Astrocyte (in vitro differentiated cells and primary cell): ENCODE results near the gene REG1A. TPM values are rescaled to one million over a fixed set of nuclear protein-coding genes. Genes with fewer than 3 reads are reported as not detected.

ENCODE experiments used
- DNase-seq: peaks from one replicate; pipeline ENCODE4 v3.0.0-alpha.2; 2010; ENCODE audit warnings: low read depth
- FAIRE-seq: peaks from 2 replicates; lab custom pipeline; 2011; peaks lifted over from hg19 to GRCh38; lab: Jason Lieb, UNC
- H2AFZ ChIP-seq: 2 replicates; pipeline ENCODE4 v1.6.0; 2012; ENCODE audit warnings: low read depth, low read length, inconsistent platforms
- H3K27ac ChIP-seq: 2 replicates; pipeline ENCODE4 v1.5.1; 2011; ENCODE audit warnings: low read depth, low read length, inconsistent platforms
- H3K27me3 ChIP-seq: 2 replicates; pipeline ENCODE4 v1.6.0; 2011; ENCODE audit warnings: low read length, inconsistent platforms; ENCODE audit not compliant: insufficient read depth
- H3K36me3 ChIP-seq: 2 replicates; pipeline ENCODE4 v1.5.1; 2011; ENCODE audit warnings: low read length, inconsistent platforms; ENCODE audit not compliant: insufficient read depth
- H3K4me1 ChIP-seq: 2 replicates; pipeline ENCODE4 v1.5.1; 2011; ENCODE audit warnings: low read length, inconsistent platforms; ENCODE audit not compliant: insufficient read depth
- H3K4me2 ChIP-seq: 2 replicates; pipeline ENCODE4 v1.6.0; 2012; ENCODE audit warnings: low read length, inconsistent platforms
- H3K4me3 ChIP-seq: 2 replicates; pipeline ENCODE4 v1.5.1; 2011; ENCODE audit warnings: low read depth, mild to moderate bottlenecking, low read length, inconsistent platforms; ENCODE audit not compliant: insufficient read depth
- H3K79me2 ChIP-seq: 2 replicates; pipeline ENCODE4 v1.6.0; 2012; ENCODE audit warnings: mild to moderate bottlenecking, low read length, inconsistent platforms; ENCODE audit not compliant: insufficient read depth
- H3K9ac ChIP-seq: 2 replicates; pipeline ENCODE4 v1.6.0; 2012; ENCODE audit warnings: mild to moderate bottlenecking, low read length, inconsistent platforms
- H3K9me3 ChIP-seq: 2 replicates; pipeline ENCODE4 v1.5.1; 2012; ENCODE audit warnings: low read depth, mild to moderate bottlenecking, low read length, inconsistent platforms; ENCODE audit not compliant: insufficient read depth
- H4K20me1 ChIP-seq: 2 replicates; pipeline ENCODE4 v1.6.0; 2012; ENCODE audit warnings: low read length, inconsistent platforms; ENCODE audit not compliant: insufficient read depth
- H3K27ac Mint-ChIP-seq: one replicate; pipeline ENCODE4 v1.8.0; 2021; ENCODE audit warnings: mild to moderate bottlenecking, mixed read lengths; ENCODE audit not compliant: unreplicated experiment
- H3K27me3 Mint-ChIP-seq: one replicate; pipeline ENCODE4 v1.8.0; 2021; ENCODE audit warnings: low read depth, mixed read lengths; ENCODE audit not compliant: unreplicated experiment
- H3K36me3 Mint-ChIP-seq: one replicate; pipeline ENCODE4 v1.8.0; 2021; ENCODE audit warnings: low read depth, mixed read lengths; ENCODE audit not compliant: unreplicated experiment
- H3K4me1 Mint-ChIP-seq: one replicate; pipeline ENCODE4 v1.8.0; 2021; ENCODE audit warnings: low read depth, mixed read lengths; ENCODE audit not compliant: unreplicated experiment
- H3K4me3 Mint-ChIP-seq: one replicate; pipeline ENCODE4 v1.8.0; 2021; ENCODE audit warnings: mild to moderate bottlenecking, moderate library complexity, mixed read lengths; ENCODE audit not compliant: unreplicated experiment
- H3K9me3 Mint-ChIP-seq: one replicate; pipeline ENCODE4 v1.8.0; 2021; ENCODE audit warnings: mild to moderate bottlenecking, mixed read lengths; ENCODE audit not compliant: unreplicated experiment
- EZH2 ChIP-seq: IDR thresholded peaks from 2 replicates; pipeline ENCODE4 v1.6.1; 2012; ENCODE audit warnings: mild to moderate bottlenecking, low read length, inconsistent platforms; ENCODE audit not compliant: insufficient read depth
- total RNA-seq: library from RNA; stranded (reverse); gene quantifications from 2 replicates; pipeline ENCODE4 v1.2.1, GENCODE V29; 2021
- TF ChIP-seq, protein P1 (sequence below): IDR thresholded peaks from 2 replicates; pipeline ENCODE4 v1.5.1; 2011; ENCODE audit warnings: low read depth, mild to moderate bottlenecking, inconsistent platforms, low read length, moderate library complexity; ENCODE audit not compliant: insufficient read depth

REG1A gene
- total RNA-seq, 1 donor from 2014 or later: not detected

DNA sequence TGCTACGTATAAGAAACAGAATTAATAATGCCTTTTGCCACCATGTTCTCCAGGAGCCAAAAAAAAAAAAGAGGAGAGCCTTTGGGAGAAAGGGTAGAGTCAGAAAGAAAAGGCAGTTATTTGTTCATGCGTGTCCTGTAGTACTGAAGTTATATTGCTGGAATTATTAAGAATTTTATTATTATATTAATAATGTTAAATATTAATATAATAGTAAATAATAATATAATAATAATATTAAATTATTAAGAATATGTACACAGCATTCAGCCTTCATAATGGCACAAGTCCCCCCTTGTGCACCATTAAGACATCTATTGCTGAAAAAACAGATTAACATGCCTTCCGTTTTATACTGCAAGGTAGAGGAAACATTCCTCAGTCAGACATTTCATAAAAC, 8.1 kb downstream of the REG1A start:
- FAIRE-seq (no peak), DNase-seq (no peak)
- TF ChIP-seq, protein P1, sequence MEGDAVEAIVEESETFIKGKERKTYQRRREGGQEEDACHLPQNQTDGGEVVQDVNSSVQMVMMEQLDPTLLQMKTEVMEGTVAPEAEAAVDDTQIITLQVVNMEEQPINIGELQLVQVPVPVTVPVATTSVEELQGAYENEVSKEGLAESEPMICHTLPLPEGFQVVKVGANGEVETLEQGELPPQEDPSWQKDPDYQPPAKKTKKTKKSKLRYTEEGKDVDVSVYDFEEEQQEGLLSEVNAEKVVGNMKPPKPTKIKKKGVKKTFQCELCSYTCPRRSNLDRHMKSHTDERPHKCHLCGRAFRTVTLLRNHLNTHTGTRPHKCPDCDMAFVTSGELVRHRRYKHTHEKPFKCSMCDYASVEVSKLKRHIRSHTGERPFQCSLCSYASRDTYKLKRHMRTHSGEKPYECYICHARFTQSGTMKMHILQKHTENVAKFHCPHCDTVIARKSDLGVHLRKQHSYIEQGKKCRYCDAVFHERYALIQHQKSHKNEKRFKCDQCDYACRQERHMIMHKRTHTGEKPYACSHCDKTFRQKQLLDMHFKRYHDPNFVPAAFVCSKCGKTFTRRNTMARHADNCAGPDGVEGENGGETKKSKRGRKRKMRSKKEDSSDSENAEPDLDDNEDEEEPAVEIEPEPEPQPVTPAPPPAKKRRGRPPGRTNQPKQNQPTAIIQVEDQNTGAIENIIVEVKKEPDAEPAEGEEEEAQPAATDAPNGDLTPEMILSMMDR: no peak
- no peak for TF ChIP-seq EZH2
- no peaks in the 10 kb centered on the region for H3K36me3 ChIP-seq
- no peaks in the 10 kb centered on the region for H3K27me3 ChIP-seq
- no peak overlapping the region for H3K27ac ChIP-seq
- peaks cover 28% of the 10 kb centered on the region for H3K27me3 Mint-ChIP-seq
- H2AFZ ChIP-seq: no peak overlapping the region
- H3K36me3 Mint-ChIP-seq: no peaks in the 10 kb centered on the region
- H3K79me2 ChIP-seq: no peaks in the 10 kb centered on the region
- H3K4me2 ChIP-seq: no peak overlapping the region
- peaks cover 2% of the 10 kb centered on the region for H3K9me3 ChIP-seq
- no peak overlapping the region for H3K27ac Mint-ChIP-seq
- H3K9ac ChIP-seq: no peak overlapping the region
- no peaks in the 10 kb centered on the region for H4K20me1 ChIP-seq
- no peak overlapping the region for H3K4me3 ChIP-seq
- H3K4me3 Mint-ChIP-seq: no peak overlapping the region
- H3K4me1 Mint-ChIP-seq: no peaks in the 10 kb centered on the region
- H3K4me1 ChIP-seq: no peaks in the 10 kb centered on the region
- H3K9me3 Mint-ChIP-seq: no peaks in the 10 kb centered on the region

DNA sequence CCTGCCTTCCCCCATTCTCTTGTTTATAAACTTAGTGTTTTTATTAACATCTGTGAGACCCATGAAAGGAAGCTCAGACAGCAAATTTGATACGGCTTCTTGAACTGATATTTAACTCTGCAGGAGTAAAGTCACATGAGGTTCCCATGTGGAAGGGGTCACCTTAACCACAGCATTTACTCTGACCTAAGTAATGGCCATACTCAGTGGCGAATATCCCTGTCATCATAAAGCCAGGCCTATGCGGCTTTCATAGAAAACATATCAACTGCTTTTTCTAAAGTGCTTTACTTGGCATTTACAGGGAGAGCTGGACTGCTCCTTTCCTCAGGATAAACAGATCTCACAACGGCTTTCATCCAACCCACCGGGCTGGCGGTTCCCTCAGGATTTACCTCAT, 9.0 kb downstream of the REG1A start:
- Histone ChIP-seq H4K20me1 (no peaks in the 10 kb centered on the region), H3K79me2 (no peaks in the 10 kb centered on the region), H3K27me3 (no peaks in the 10 kb centered on the region), H3K4me1 (no peaks in the 10 kb centered on the region), H3K9me3 (peaks cover 2% of the 10 kb centered on the region), H3K9ac (no peak overlapping the region), H3K27ac (no peak overlapping the region), H3K4me2 (no peak overlapping the region), H2AFZ (no peak overlapping the region), H3K36me3 (no peaks in the 10 kb centered on the region), H3K4me3 (no peak overlapping the region)
- TF ChIP-seq, protein P1: no peak
- no peak for TF ChIP-seq EZH2
- Mint-ChIP-seq H3K27ac (no peak overlapping the region), H3K36me3 (no peaks in the 10 kb centered on the region), H3K27me3 (peaks cover 27% of the 10 kb centered on the region), H3K4me1 (no peaks in the 10 kb centered on the region), H3K4me3 (no peak overlapping the region), H3K9me3 (no peaks in the 10 kb centered on the region)
- FAIRE-seq: no peak
- DNase-seq: no peak

DNA sequence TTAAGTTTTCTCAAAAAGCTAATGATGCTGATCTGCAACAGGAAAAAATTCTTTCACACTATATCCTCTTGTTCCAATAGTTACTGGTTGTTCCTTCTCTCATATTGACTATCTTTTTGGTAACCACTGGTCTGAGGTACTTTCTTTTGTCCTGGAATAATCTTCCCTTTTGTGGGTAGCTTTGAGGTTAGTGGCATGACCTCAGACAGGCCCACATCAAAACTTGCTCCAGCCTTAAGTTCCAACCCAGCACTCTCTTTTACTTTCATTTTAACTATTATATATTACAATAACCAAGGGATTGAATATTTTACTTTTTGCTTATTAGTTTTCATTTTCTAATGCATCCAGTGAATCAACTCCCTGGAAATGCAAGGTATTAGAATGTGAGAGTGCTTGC, 9.5 kb downstream of the REG1A start:
- Histone ChIP-seq H3K4me3 (no peak overlapping the region), H3K9ac (no peak overlapping the region), H2AFZ (no peak overlapping the region), H3K9me3 (peaks cover 2% of the 10 kb centered on the region), H3K36me3 (no peaks in the 10 kb centered on the region), H4K20me1 (no peaks in the 10 kb centered on the region), H3K4me1 (no peaks in the 10 kb centered on the region), H3K4me2 (no peak overlapping the region), H3K79me2 (no peaks in the 10 kb centered on the region), H3K27ac (no peak overlapping the region), H3K27me3 (no peaks in the 10 kb centered on the region)
- DNase-seq (no peak), FAIRE-seq (no peak)
- Mint-ChIP-seq H3K27ac (no peak overlapping the region), H3K9me3 (no peaks in the 10 kb centered on the region), H3K27me3 (peaks cover 26% of the 10 kb centered on the region), H3K4me1 (no peaks in the 10 kb centered on the region), H3K4me3 (no peak overlapping the region), H3K36me3 (no peaks in the 10 kb centered on the region)
- TF ChIP-seq EZH2: no peak
- TF ChIP-seq, protein P1: no peak
